Large intestine (tissue), 3 donors: ENCODE measurements around the gene SPATS2L. TPM values are rescaled to one million over a fixed set of nuclear protein-coding genes. Genes with fewer than 3 reads are reported as not detected.
A peak's percentile ranks its signal among the peaks of the same experiment; 100 is the strongest.

Experiments
- DNase-seq, 2 donors: peaks; one replicate each; pipeline versions ENCODE4 v3.0.0 to v3.0.0-alpha.2; 2013
- H3K27ac ChIP-seq: one replicate; pipeline ENCODE4 v1.5.1; 2013; ENCODE audit warnings: low read length
- H3K27me3 ChIP-seq: 2 replicates; pipeline ENCODE4 v1.6.1; 2013; ENCODE audit warnings: low read length; ENCODE audit not compliant: control insufficient read depth, insufficient read depth
- H3K36me3 ChIP-seq: 2 replicates; pipeline ENCODE4 v1.6.1; 2013; ENCODE audit warnings: low read length; ENCODE audit not compliant: control insufficient read depth, insufficient read depth
- H3K4me1 ChIP-seq: one replicate; pipeline ENCODE4 v1.6.1; 2013; ENCODE audit warnings: low read length; ENCODE audit not compliant: control insufficient read depth, insufficient read depth
- H3K4me3 ChIP-seq: one replicate; pipeline ENCODE4 v1.5.1; 2013; ENCODE audit warnings: low read length
- H3K9me3 ChIP-seq: one replicate; pipeline ENCODE4 v1.6.1; 2013; ENCODE audit warnings: mild to moderate bottlenecking, low read depth, low read length, moderate library complexity; ENCODE audit not compliant: control insufficient read depth
- WGBS: methylation state at CpG from one replicate; pipeline ENCODE4 v1.1.5; 2013; ENCODE audit warnings: low lambda C conversion rate; ENCODE audit not compliant: insufficient coverage; 5-methylcytosine and 5-hydroxymethylcytosine counted together
- polyA plus RNA-seq: library from polyadenylated mRNA; unstranded; fragments of 120-200 nt; gene quantifications from one replicate; pipeline ENCODE4 v1.2.1, GENCODE V29; 2013

SPATS2L gene
- polyA plus RNA-seq, 1 donor: 105 TPM

GRCh38 chr2:200523604-200524003 is 217.1 kb downstream of the SPATS2L start:
- H3K4me1 ChIP-seq: peaks cover 5% of the 10 kb centered on the region
- WGBS: no CpG with 5 or more reads among the region's 2 CpGs
- DNase-seq: peak in 1 of 2 donors; percentile 3
- H3K9me3 ChIP-seq: no peaks in the 10 kb centered on the region
- H3K27ac ChIP-seq: no peak overlapping the region
- H3K27me3 ChIP-seq: peaks cover 2% of the 10 kb centered on the region
- no peaks in the 10 kb centered on the region for H3K36me3 ChIP-seq
- H3K4me3 ChIP-seq: no peak overlapping the region

GRCh38 chr2:200525066-200525465 is 218.6 kb downstream of the SPATS2L start:
- Histone ChIP-seq H3K27me3 (peaks cover 2% of the 10 kb centered on the region), H3K4me1 (peaks cover 5% of the 10 kb centered on the region), H3K9me3 (no peaks in the 10 kb centered on the region), H3K4me3 (peak overlapping the region; percentile 65), H3K27ac (no peak overlapping the region), H3K36me3 (no peaks in the 10 kb centered on the region)
- DNase-seq: no peak
- 90% methylated on average over 2 of the region's 2 CpGs for WGBS

- H3K4me3 ChIP-seq: peak overlapping the region; percentile 65
- WGBS: 34% methylated on average over 6 of the region's 7 CpGs
- peaks cover 5% of the 10 kb centered on the region for H3K4me1 ChIP-seq
- H3K27me3 ChIP-seq: peaks cover 2% of the 10 kb centered on the region
- DNase-seq: no peak
- H3K9me3 ChIP-seq: no peaks in the 10 kb centered on the region
- H3K27ac ChIP-seq: peak overlapping the region; percentile 42
- H3K36me3 ChIP-seq: no peaks in the 10 kb centered on the region
Observed at GRCh38 chr2:200525551-200525881, 219.0 kb downstream of the SPATS2L start.

GRCh38 chr2:200525882-200526651 is 219.6 kb downstream of the SPATS2L start, which contains the start of gene SGO2:
Gene SGO2, plus strand, starts transcription at chr2:200526207. Its CDS starts 6,769 bp downstream, at chr2:200532976.
- peaks cover 5% of the 10 kb centered on the region for H3K4me1 ChIP-seq
- peak; percentile 95 to 96 for DNase-seq
- peak within 1 kb of the TSS; percentile 42 for H3K27ac ChIP-seq
- H3K9me3 ChIP-seq: no peaks in the 10 kb centered on the region
- no CpG with 5 or more reads among the region's 56 CpGs for WGBS
- H3K4me3 ChIP-seq: peak within 1 kb of the TSS; percentile 65
- peaks cover 2% of the 10 kb centered on the region for H3K27me3 ChIP-seq
- H3K36me3 ChIP-seq: no peaks in the 10 kb centered on the region

- H3K4me3 ChIP-seq: no peak overlapping the region
- H3K36me3 ChIP-seq: no peaks in the 10 kb centered on the region
- H3K27ac ChIP-seq: no peak overlapping the region
- peaks cover 5% of the 10 kb centered on the region for H3K4me1 ChIP-seq
- no peak for DNase-seq
- H3K9me3 ChIP-seq: no peaks in the 10 kb centered on the region
- 100% methylated on average over 1 of the region's 3 CpGs for WGBS
- H3K27me3 ChIP-seq: no peaks in the 10 kb centered on the region
Observed at GRCh38 chr2:200528228-200528627, 221.7 kb downstream of the SPATS2L start.

Other genes with a start within 250 kb of the SPATS2L start
- 13.3 TPM for gene KCTD18, start 203.4 kb downstream of the SPATS2L start, polyA plus RNA-seq
- gene SGO2, start 219.5 kb downstream of the SPATS2L start, polyA plus RNA-seq: 7.8 TPM